SK-N-MC (cell line): ENCODE results near the gene ERBB4.

Experiments
- EZH2 ChIP-seq: fragments of 200-600 bp; sonication (generic); IDR thresholded peaks from one replicate; pipeline ENCODE4 v1.6.1; 2017; ENCODE audit warnings: antibody characterized with exemption
- FOXP2 ChIP-seq: optimal IDR thresholded peaks from 2 replicates; pipeline ENCODE3; 2011; ENCODE audit warnings: mild to moderate bottlenecking, moderate library complexity; ENCODE audit not compliant: insufficient read depth; ENCODE audit errors: extremely low read length, control extremely low read depth
- POLR2AphosphoS5 ChIP-seq: IDR thresholded peaks from 2 replicates; pipeline ENCODE4 v1.6.1; 2012; ENCODE audit warnings: mild to moderate bottlenecking, low read depth, low read length, borderline replicate concordance

DNA sequence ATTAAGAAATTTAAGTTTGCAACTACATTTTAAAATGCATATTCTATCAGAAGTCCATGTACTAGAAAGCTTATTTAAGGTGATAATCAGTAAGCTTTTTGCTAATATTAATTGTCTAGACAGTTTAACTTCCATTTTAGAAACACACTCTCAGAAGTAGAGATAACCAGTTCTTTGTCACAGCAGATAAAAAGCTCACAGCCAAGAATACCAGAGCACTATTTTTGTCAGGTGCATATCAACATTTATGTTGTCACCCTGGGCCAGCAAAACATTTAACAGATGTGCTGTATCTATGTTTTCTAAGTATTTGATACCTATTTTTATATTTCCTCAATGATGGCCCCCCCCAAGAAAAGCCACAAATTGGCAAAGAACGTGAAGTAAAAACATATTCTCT, 192.6 kb downstream of the ERBB4 start:
- TF ChIP-seq POLR2AphosphoS5: no peak
- TF ChIP-seq EZH2: no peak
- no peak for TF ChIP-seq FOXP2
